ENCODE results near the gene SLC25A45.

Gene SLC25A45

DNA sequence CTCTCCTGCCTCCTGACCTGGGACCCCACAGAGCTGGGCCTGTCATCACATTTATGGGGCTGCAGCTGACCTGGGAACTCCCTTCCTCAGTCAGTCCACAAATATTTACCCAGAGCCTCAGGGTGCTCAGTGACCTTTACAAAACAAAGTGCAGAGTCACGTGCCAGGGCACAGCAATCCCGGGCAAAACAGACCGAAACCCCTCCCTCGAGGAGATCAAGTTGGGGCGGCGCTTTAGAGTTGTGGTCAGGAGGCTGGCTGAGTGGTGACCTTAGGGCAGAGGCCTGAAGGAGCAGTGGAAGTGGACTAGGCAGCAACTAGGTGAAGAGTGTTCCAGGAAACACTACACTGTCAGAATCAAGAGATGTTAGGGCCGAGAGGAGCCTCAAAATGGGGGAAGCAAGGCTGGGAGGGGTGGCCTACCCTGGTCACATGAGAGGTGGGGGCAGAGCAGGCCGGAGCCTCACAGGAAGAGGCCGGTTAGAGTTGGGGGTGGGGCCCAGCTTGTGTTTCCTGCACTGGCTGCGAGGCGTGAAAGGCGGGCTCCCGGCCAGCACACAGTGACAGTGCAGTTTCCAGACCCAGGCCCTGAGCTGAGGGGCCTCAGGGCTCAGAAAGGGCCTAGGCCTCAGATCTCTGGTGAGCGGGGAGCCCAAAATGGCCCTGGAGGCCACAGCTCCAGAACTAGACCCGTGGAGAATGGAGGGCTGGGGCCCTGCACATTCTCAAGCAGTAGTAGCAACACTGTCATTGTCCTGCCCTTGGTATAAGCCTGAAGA lies 36.4 kb upstream of the SLC25A45 start:
- Histone ChIP-seq H3K4me3 (ENCODE audit: low read depth, low read length) (no peak overlapping the region), H3K4me1 (peaks cover 24% of the 10 kb centered on the region)
- TF ChIP-seq, protein P1, sequence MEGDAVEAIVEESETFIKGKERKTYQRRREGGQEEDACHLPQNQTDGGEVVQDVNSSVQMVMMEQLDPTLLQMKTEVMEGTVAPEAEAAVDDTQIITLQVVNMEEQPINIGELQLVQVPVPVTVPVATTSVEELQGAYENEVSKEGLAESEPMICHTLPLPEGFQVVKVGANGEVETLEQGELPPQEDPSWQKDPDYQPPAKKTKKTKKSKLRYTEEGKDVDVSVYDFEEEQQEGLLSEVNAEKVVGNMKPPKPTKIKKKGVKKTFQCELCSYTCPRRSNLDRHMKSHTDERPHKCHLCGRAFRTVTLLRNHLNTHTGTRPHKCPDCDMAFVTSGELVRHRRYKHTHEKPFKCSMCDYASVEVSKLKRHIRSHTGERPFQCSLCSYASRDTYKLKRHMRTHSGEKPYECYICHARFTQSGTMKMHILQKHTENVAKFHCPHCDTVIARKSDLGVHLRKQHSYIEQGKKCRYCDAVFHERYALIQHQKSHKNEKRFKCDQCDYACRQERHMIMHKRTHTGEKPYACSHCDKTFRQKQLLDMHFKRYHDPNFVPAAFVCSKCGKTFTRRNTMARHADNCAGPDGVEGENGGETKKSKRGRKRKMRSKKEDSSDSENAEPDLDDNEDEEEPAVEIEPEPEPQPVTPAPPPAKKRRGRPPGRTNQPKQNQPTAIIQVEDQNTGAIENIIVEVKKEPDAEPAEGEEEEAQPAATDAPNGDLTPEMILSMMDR (IDR thresholded peaks at IDR 0.05; ENCODE audit: low read depth, low read length), result no peak

DNA sequence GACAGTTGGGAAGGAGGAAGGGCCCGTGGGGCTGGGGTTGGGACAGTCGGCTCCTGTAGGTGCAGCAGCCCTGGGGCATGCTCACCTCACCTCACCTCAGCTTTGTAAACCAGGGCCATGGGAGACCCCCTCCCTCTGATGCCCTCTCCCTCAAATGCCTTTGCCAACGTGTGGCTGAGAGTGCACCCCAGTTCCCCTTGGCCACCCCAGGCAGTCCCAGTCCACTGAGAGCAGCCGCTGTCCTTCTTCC lies 35.9 kb upstream of the SLC25A45 start:
- Histone ChIP-seq H3K36me3 (peaks cover 7% of the 10 kb centered on the region), H3K4me1 (peaks cover 24% of the 10 kb centered on the region), H3K9me3 (no peaks in the 10 kb centered on the region), H3K27me3 (peaks cover 3% of the 10 kb centered on the region), H3K4me3 (ENCODE audit: low read depth, low read length) (no peak overlapping the region)
- TF ChIP-seq, protein P1 (IDR thresholded peaks at IDR 0.05; ENCODE audit: low read depth, low read length), result no peak
- no peak for DNase-seq

More for the DNA sequence above, 36.4 kb upstream of the SLC25A45 start:
- Histone ChIP-seq H3K36me3 (peaks cover 11% of the 10 kb centered on the region), H3K9me3 (no peaks in the 10 kb centered on the region), H3K27me3 (peaks cover 3% of the 10 kb centered on the region)
- peak; percentile 95 for DNase-seq

DNA sequence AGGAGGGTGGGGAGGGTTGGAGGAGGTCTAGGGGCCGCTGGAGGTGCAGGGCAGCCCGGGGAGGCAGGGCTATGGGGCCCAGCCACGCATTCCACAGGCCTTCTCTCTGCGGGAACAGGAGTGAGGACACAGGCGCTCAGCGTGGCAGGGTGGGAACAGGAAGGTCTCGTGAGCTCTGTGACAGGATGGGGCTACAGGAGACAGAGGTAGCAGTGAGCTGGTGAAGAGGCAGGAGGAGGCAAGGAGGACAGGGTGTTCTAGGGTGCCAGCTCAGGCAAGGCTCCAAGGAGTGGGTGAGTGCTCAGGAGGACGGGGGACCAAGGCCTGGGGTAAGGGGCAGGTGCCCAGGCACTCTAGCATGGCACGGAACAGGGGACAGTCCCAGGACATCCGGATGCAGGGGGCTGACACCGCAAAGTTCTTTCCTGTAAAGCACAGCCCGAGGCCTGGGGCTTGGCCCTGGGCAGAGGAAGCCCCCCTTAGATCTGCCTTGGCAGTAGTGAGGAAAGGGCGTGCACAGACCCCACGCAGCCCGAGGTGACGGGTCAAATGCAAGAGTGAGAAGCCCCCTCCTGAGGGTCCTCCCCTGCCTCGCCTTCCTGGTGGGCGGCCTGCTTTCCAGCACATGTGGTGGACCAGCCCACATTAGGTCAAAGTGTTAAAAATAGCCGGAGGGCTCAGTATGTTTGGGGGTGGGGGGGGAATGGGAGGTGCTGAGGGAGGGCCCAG lies 35.4 kb upstream of the SLC25A45 start:
- DNase-seq, result no peak
- no peaks in the 10 kb centered on the region for H3K9me3 ChIP-seq
- peaks cover 24% of the 10 kb centered on the region for H3K4me1 ChIP-seq
- TF ChIP-seq, protein P1 (IDR thresholded peaks at IDR 0.05; ENCODE audit: low read depth, low read length), result no peak
- no peak overlapping the region for H3K4me3 ChIP-seq (ENCODE audit: low read depth, low read length)
- H3K36me3 ChIP-seq, result peaks cover 2% of the 10 kb centered on the region
- H3K27me3 ChIP-seq, result peaks cover 2% of the 10 kb centered on the region

DNA sequence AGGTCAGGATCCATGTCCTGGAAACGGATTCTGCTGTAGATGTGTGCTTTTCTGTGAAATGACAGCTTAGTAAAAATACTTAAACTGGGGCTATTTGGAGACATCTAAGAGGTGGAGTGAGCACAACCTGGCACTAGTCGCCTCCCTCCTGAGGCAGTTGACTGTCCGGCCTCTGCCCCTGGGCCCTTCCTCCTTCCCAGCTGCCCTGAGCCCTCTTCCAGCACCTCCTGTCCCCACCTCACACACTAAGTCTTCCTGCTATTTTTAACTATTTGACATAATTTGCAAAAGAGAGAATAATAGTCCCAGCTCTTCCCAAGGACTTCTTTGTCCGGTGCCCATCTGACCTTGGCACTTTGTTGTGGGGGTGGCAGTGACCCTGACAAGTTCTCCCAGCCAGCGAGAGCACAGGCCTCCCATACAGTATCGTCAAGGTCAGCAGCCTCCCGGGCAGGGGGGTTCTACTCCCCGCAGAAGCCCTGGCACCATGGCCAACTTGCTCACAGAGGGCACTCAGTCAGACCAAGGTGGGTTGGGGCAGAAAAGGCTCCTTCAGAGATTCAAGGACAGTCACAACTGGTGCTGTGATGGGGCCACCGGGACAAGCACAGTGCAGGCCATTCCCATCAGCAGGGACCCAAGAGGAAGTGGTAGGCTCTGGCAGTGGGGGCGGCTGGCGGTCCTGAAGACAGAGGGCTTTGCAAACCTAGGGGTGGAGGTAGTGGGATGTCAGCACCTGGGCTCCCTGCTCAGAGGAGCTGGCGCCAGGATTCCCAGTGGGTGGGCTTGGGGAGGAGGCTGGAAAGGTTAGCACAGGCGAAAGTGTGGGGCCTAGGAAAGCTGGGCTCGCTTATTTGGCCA lies 34.6 kb upstream of the SLC25A45 start:
- H3K4me1 ChIP-seq, result peaks cover 24% of the 10 kb centered on the region
- H3K27me3 ChIP-seq, result no peaks in the 10 kb centered on the region
- H3K4me3 ChIP-seq (ENCODE audit: low read depth, low read length), result no peak overlapping the region
- DNase-seq, result no peak
- H3K36me3 ChIP-seq, result no peaks in the 10 kb centered on the region
- TF ChIP-seq, protein P1 (IDR thresholded peaks at IDR 0.05; ENCODE audit: low read depth, low read length), result no peak
- H3K9me3 ChIP-seq, result no peaks in the 10 kb centered on the region

DNA sequence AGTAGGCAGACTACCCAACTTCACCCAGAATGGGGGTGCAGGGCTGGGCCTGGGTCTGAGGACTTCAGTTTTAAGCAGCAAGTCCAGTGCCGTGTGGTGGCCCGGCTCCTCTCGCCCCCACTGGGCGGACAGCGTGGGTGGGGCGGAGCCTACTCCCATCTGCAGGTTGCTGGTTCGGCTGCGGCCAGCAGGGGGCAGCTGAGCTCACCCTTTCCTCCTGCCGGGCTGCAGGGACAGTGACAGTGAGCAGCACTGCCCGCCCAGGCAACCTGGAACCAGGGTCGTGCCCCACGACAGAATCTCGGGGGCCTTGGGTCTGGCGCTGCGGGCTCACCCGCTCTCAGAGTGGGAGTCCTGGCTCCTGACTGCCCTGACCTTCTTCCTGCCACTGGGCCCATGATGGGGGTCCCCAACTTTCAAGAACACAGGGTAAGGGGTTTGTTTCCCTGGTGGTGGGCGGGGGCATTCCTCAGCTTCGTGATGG lies 33.9 kb upstream of the SLC25A45 start:
- no peaks in the 10 kb centered on the region for H3K27me3 ChIP-seq
- H3K4me1 ChIP-seq, result peaks cover 22% of the 10 kb centered on the region
- TF ChIP-seq, protein P1 (IDR thresholded peaks at IDR 0.05; ENCODE audit: low read depth, low read length), result peak; percentile 74
- peak; percentile 84 for DNase-seq
- peak overlapping the region; percentile 33 for H3K4me3 ChIP-seq (ENCODE audit: low read depth, low read length)
- no peaks in the 10 kb centered on the region for H3K9me3 ChIP-seq
- H3K36me3 ChIP-seq, result no peaks in the 10 kb centered on the region

Measured in BE2C (cell line).